Panc1 (cell line): ENCODE measurements around the gene IGFBP4.

Experiments
- CTCF ChIP-seq: fragments of 450-650 bp; IDR thresholded peaks from 2 replicates; pipeline ENCODE4 v1.5.1; 2017; ENCODE audit warnings: mild to moderate bottlenecking
- REST ChIP-seq, 2 experiments: IDR thresholded peaks; 2 replicates each; pipeline ENCODE4 v1.6.1; 2011 to 2012; ENCODE audit warnings: low read depth in 2 of 2, control low read depth in 1 of 2, low read length in 1 of 2, mild to moderate bottlenecking in 1 of 2, moderate library complexity in 1 of 2; ENCODE audit not compliant: insufficient read depth in 1 of 2
- SIN3A ChIP-seq: IDR thresholded peaks from 2 replicates; pipeline ENCODE4 v1.6.1; 2012; ENCODE audit warnings: low read depth, mild to moderate bottlenecking, low read length, moderate library complexity, borderline replicate concordance; ENCODE audit not compliant: insufficient read depth

GRCh38 chr17:40472733-40473452 is 29.6 kb downstream of the IGFBP4 start:
- TF ChIP-seq CTCF: no peak
- TF ChIP-seq REST (IDR thresholded peaks at IDR 0.05; ENCODE audit: insufficient read depth in 1 of 2, low read depth in 2 of 2, low read length in 1 of 2): no peak
- no peak for TF ChIP-seq SIN3A
